CD8-positive, alpha-beta memory T cell (primary cell): ENCODE data around the gene CCDC149. TPM values are rescaled to one million over a fixed set of nuclear protein-coding genes. Genes with fewer than 3 reads are reported as not detected.

Experiments
- CTCF ChIA-PET: fragments of 350-600 bp; sonication (Branson Sonifier 250); formaldehyde crosslinking; loops from one replicate; lab custom pipeline; 2021; ENCODE audit warnings: antibody characterized with exemption; lab: Charles Lee
- POLR2A ChIA-PET: fragments of 350-600 bp; sonication (Branson Sonifier 250); formaldehyde crosslinking; loops from one replicate; lab custom pipeline; 2021; ENCODE audit warnings: antibody characterized with exemption; lab: Charles Lee
- DNase-seq, 5 donors: peaks; one replicate each; pipeline versions ENCODE4 v3.0.0 to v3.0.0-alpha.2; 2020 to 2022; ENCODE audit warnings: mixed read lengths in 1 of 5
- H3K27ac ChIP-seq: one replicate; pipeline ENCODE4 v1.7.0; 2013; ENCODE audit warnings: low read depth, mild to moderate bottlenecking, low read length, moderate library complexity
- H3K27me3 ChIP-seq: 2 replicates; pipeline ENCODE4 v1.7.0; 2013; ENCODE audit warnings: low read length, mild to moderate bottlenecking; ENCODE audit not compliant: insufficient read depth, poor library complexity, severe bottlenecking
- H3K36me3 ChIP-seq: 2 replicates; pipeline ENCODE4 v1.7.0; 2013; ENCODE audit warnings: mild to moderate bottlenecking, low read length, moderate library complexity; ENCODE audit not compliant: insufficient read depth
- H3K4me1 ChIP-seq: 2 replicates; pipeline ENCODE4 v1.7.0; 2013; ENCODE audit warnings: mild to moderate bottlenecking, low read length, moderate library complexity; ENCODE audit not compliant: insufficient read depth
- H3K4me3 ChIP-seq: 2 replicates; pipeline ENCODE4 v1.7.0; 2013; ENCODE audit warnings: mild to moderate bottlenecking, low read length
- H3K9me3 ChIP-seq: 2 replicates; pipeline ENCODE4 v1.7.0; 2013; ENCODE audit warnings: mild to moderate bottlenecking, low read length
- H3K27ac Mint-ChIP-seq, 8 donors: one replicate each; pipeline ENCODE4 v1.8.0; 2020 to 2021; ENCODE audit warnings: mixed read lengths in 8 of 8, mild to moderate bottlenecking in 6 of 8, inconsistent platforms in 3 of 8, moderate library complexity in 3 of 8
- H3K27me3 Mint-ChIP-seq, 2 donors: one replicate each; pipeline ENCODE4 v1.8.0; 2020 to 2021; ENCODE audit warnings: mixed read lengths in 2 of 2, mild to moderate bottlenecking in 1 of 2, moderate library complexity in 1 of 2
- H3K36me3 Mint-ChIP-seq, 3 donors: one replicate each; pipeline ENCODE4 v1.8.0; 2020 to 2021; ENCODE audit warnings: mixed read lengths in 3 of 3, inconsistent platforms in 1 of 3, mild to moderate bottlenecking in 1 of 3
- H3K4me1 Mint-ChIP-seq, 3 donors: one replicate each; pipeline ENCODE4 v1.8.0; 2020 to 2021; ENCODE audit warnings: mixed read lengths in 3 of 3, inconsistent platforms in 1 of 3, mild to moderate bottlenecking in 1 of 3
- H3K4me3 Mint-ChIP-seq, 7 donors: one replicate each; pipeline ENCODE4 v1.8.0; 2020 to 2021; ENCODE audit warnings: mixed read lengths in 7 of 7, mild to moderate bottlenecking in 6 of 7, moderate library complexity in 4 of 7, inconsistent platforms in 2 of 7
- H3K9me3 Mint-ChIP-seq, 5 donors: one replicate each; pipeline ENCODE4 v1.8.0; 2020 to 2022; ENCODE audit warnings: mixed read lengths in 5 of 5, mild to moderate bottlenecking in 3 of 5, moderate library complexity in 2 of 5, inconsistent platforms in 1 of 5
- polyA plus RNA-seq: library from polyadenylated mRNA; unstranded; fragments of 300-500 nt; fragmentation: Illumina TruSeq; gene quantifications from one replicate; pipeline ENCODE4 v1.2.3, GENCODE V29; 2021
- total RNA-seq, 2 experiments: library from RNA; stranded (reverse); gene quantifications; one replicate each; pipeline ENCODE4 v1.2.3, GENCODE V29; 2021

Gene CCDC149
- total and polyA plus RNA-seq, 3 experiments from 2014 or later, result 0.07 to 0.28 TPM; not detected in 1

DNA sequence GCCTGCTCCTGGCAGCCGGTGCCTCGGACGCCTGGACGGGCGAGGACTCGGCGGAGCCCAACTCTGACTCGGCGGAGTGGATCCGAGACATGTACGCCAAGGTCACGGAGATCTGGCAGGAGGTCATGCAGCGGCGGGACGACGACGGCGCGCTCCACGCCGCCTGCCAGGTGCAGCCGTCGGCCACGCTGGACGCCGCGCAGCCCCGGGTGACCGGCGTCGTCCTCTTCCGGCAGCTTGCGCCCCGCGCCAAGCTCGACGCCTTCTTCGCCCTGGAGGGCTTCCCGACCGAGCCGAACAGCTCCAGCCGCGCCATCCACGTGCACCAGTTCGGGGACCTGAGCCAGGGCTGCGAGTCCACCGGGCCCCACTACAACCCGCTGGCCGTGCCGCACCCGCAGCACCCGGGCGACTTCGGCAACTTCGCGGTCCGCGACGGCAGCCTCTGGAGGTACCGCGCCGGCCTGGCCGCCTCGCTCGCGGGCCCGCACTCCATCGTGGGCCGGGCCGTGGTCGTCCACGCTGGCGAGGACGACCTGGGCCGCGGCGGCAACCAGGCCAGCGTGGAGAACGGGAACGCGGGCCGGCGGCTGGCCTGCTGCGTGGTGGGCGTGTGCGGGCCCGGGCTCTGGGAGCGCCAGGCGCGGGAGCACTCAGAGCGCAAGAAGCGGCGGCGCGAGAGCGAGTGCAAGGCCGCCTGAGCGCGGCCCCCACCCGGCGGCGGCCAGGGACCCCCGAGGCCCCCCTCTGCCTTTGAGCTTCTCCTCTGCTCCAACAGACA lies 113.1 kb downstream of the CCDC149 start:
- no peaks in the 10 kb centered on the region for H3K36me3 ChIP-seq

DNA sequence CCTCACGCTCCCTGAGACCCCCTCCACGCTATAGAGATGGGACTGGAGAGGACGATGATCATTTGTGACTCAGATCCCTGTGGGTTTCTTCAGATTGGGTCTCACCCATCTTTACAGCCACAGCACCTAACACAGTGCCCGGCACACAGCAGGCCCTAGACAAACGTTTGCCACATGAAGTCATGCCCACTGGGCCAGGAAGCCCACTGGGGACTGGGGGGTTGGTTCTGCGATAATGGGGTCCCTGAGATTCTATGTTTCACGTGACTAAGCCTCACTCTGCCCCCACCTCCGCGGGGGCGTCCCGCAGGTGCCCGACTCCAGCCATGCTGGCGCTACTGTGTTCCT lies 113.7 kb downstream of the CCDC149 start:
- Mint-ChIP-seq H3K27me3 (peaks cover 8 to 46% of the 10 kb centered on the region in 2 donors), H3K36me3 (no peaks in the 10 kb centered on the region), H3K9me3 (peaks cover 0 to 9% (median 2%) of the 10 kb centered on the region in 5 donors), H3K4me1 (no peaks in the 10 kb centered on the region), H3K4me3 (no peak overlapping the region), H3K27ac (no peak overlapping the region)
- Histone ChIP-seq H3K27me3 (no peaks in the 10 kb centered on the region), H3K36me3 (no peaks in the 10 kb centered on the region), H3K27ac (no peak overlapping the region), H3K9me3 (no peaks in the 10 kb centered on the region), H3K4me3 (no peak overlapping the region), H3K4me1 (no peaks in the 10 kb centered on the region)
- ChIA-PET CTCF (no interaction called here), POLR2A (no interaction called here)
- no peak for DNase-seq

More for the DNA sequence above, 113.1 kb downstream of the CCDC149 start:
- no peaks in the 10 kb centered on the region for H3K36me3 Mint-ChIP-seq
- no peaks in the 10 kb centered on the region for H3K4me1 Mint-ChIP-seq
- no peak overlapping the region for H3K27ac Mint-ChIP-seq
- no peak overlapping the region for H3K4me3 ChIP-seq
- peaks cover 0 to 9% (median 2%) of the 10 kb centered on the region in 5 donors for H3K9me3 Mint-ChIP-seq
- H3K4me1 ChIP-seq, result no peaks in the 10 kb centered on the region
- DNase-seq, result no peak
- H3K27ac ChIP-seq, result no peak overlapping the region
- POLR2A ChIA-PET, result no interaction called here
- H3K27me3 ChIP-seq, result no peaks in the 10 kb centered on the region
- H3K27me3 Mint-ChIP-seq, result peaks cover 8 to 46% of the 10 kb centered on the region in 2 donors
- no peak overlapping the region for H3K4me3 Mint-ChIP-seq
- CTCF ChIA-PET, result no interaction called here
- no peaks in the 10 kb centered on the region for H3K9me3 ChIP-seq

DNA sequence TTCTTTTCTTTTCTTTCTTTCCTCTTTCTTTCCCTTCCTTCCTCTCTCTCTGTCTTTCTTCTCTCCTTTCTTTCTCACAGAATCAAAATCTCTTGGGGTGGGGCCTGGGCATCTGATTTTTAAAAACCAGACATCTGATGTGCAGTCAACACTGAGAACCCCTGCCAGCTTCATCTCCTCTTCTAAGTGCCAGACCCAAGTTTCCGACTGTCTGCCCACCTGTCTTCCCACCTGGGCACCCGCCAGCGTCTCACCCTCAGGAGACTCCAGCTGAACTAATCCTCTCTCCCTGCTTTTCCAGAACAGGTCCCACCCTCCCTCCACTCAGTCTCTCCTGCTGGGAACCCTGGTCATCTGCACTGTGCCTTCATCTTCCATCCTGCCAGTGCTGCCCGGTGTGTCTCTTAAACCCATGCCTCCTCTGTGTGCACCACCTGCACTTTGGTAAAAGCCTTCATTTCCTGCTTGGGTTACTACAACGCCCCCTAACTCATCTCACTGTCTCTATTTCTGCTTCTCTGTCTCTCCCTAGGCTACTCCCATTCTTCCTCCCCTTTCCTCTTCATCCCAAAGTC lies 114.7 kb downstream of the CCDC149 start:
- peaks cover 0 to 2% (median 0%) of the 10 kb centered on the region in 3 donors for H3K4me1 Mint-ChIP-seq
- H3K36me3 Mint-ChIP-seq, result no peaks in the 10 kb centered on the region
- DNase-seq, result no peak
- Histone ChIP-seq H3K27ac (no peak overlapping the region), H3K36me3 (no peaks in the 10 kb centered on the region), H3K9me3 (no peaks in the 10 kb centered on the region), H3K27me3 (no peaks in the 10 kb centered on the region), H3K4me1 (no peaks in the 10 kb centered on the region), H3K4me3 (no peak overlapping the region)
- ChIA-PET POLR2A (no interaction called here), CTCF (no interaction called here)
- no peak overlapping the region for H3K4me3 Mint-ChIP-seq
- H3K27ac Mint-ChIP-seq, result no peak overlapping the region
- peaks cover 0 to 9% (median 2%) of the 10 kb centered on the region in 5 donors for H3K9me3 Mint-ChIP-seq
- H3K27me3 Mint-ChIP-seq, result peaks cover 10 to 43% of the 10 kb centered on the region in 2 donors

DNA sequence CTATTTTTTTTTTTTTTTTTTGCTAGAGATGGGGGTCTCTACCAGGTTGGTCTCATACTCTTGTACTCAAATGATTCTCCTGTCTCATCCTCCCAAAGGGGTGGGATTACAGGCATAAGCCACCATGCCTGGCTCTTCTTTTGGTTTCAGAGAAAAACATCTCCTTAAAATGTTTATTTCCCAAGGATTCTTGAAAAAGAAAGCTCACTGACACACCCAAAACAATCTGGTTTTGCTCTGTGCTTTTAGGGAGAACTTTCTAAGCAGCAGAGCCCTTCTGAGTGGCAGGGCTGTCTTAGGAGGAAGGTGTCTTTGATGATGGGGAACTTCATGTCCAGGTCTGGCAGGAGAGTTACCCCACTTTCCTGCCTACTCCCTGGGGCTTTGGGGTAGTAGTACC lies 116.2 kb downstream of the CCDC149 start:
- Histone ChIP-seq H3K9me3 (no peaks in the 10 kb centered on the region), H3K27ac (no peak overlapping the region), H3K27me3 (no peaks in the 10 kb centered on the region), H3K36me3 (no peaks in the 10 kb centered on the region), H3K4me3 (no peak overlapping the region), H3K4me1 (no peaks in the 10 kb centered on the region)
- H3K36me3 Mint-ChIP-seq, result no peaks in the 10 kb centered on the region
- H3K9me3 Mint-ChIP-seq, result peaks cover 0 to 9% (median 2%) of the 10 kb centered on the region in 5 donors
- H3K4me3 Mint-ChIP-seq, result no peak overlapping the region
- POLR2A ChIA-PET, result no interaction called here
- DNase-seq, result no peak
- CTCF ChIA-PET, result no interaction called here
- peaks cover 0 to 2% (median 0%) of the 10 kb centered on the region in 3 donors for H3K4me1 Mint-ChIP-seq
- peaks cover 9 to 30% of the 10 kb centered on the region in 2 donors for H3K27me3 Mint-ChIP-seq
- H3K27ac Mint-ChIP-seq, result no peak overlapping the region

DNA sequence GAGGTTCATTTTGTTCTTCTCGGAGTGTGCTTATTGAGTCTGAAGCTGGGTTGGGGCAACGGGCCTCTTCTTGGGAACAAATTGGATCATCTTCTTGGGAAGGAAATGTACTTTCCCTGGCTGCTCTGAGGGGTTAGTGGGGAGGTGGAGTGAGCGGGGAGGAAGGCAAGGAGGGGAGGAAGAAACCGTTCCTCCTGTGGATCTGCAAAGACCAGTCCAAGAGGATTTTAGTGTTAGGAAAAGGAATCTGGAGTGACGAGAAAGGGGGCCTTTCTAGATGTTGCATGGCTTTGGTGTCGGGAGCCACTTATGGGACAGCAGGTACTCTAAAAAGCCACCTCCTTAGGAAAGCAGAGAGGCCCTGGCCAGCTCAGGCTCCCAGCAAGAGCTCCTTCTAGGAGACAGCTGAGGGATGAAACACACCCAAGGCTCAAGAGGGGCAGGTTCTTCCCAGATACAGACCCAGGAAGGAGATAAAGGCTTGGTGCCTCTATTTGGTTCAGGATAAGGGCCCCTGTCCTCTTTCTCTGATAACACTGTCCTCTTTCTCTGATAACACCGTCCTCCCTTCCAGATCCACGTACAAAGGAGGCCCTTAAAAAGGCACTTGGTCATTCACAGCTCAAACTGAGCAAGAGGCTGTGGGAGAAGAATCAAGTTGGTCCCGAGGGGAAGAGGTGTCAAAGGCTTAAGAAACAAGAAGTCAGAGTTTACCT lies 117.0 kb downstream of the CCDC149 start:
- H3K4me1 Mint-ChIP-seq, result peaks cover 0 to 2% (median 0%) of the 10 kb centered on the region in 3 donors
- ChIA-PET POLR2A (no interaction called here), CTCF (no interaction called here)
- H3K27ac Mint-ChIP-seq, result no peak overlapping the region
- H3K27ac ChIP-seq, result no peak overlapping the region
- H3K27me3 Mint-ChIP-seq, result peaks cover 9 to 22% of the 10 kb centered on the region in 2 donors
- no peaks in the 10 kb centered on the region for H3K27me3 ChIP-seq
- H3K4me3 Mint-ChIP-seq, result no peak overlapping the region
- DNase-seq, result no peak
- no peaks in the 10 kb centered on the region for H3K36me3 ChIP-seq
- no peaks in the 10 kb centered on the region for H3K36me3 Mint-ChIP-seq
- no peaks in the 10 kb centered on the region for H3K4me1 ChIP-seq
- H3K4me3 ChIP-seq, result no peak overlapping the region
- H3K9me3 Mint-ChIP-seq, result peaks cover 0 to 9% (median 2%) of the 10 kb centered on the region in 5 donors
- H3K9me3 ChIP-seq, result no peaks in the 10 kb centered on the region

DNA sequence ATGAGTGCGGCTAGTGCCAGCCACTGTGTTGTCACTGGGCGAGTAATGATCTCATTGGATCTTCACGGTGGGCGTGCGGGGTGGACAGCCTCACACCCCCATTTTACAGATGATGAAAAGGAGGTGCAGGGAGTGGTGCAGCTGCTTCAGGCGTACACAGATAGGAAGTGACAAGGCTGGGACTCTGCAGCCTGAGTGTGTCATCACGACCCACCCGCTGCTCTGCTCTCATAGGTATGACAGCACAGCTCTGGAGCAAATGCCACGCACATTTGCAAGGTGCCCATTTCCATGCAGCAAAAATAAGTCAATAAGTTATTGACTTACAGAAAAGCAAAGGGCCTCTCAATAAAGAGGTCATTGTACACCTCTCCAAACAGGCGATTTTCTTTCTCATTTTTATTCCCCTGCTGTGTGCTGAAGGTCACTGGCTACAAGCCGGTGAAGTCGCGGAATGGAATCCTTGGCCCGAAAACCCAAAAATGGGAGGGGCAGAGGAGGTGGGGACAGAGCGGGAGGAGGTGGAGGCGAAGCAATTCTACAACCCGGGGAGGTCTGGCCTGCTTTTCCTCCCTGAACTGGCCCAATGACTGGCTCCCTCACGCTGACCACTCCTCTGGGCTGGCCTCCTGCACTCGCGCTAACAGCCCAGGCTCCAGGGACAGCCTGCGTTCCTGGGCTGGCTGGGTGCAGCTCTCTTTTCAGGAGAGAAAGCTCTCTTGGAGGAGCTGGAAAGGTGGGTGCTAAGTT lies 117.8 kb downstream of the CCDC149 start, which contains the start of gene SOD3:
SOD3 (plus strand) TSS at position 658 of the 750 bp plus-strand sequence. CDS start 3,949 bp downstream, outside the sequence.
- H3K4me1 ChIP-seq, result no peaks in the 10 kb centered on the region
- no peaks in the 10 kb centered on the region for H3K27me3 ChIP-seq
- ChIA-PET POLR2A (no interaction called here), CTCF (no interaction called here)
- no peak within 1 kb of the TSS for H3K27ac ChIP-seq
- Mint-ChIP-seq H3K4me3 (no peak within 1 kb of the TSS), H3K27ac (no peak within 1 kb of the TSS), H3K27me3 (peaks cover 13 to 20% of the 10 kb centered on the region in 2 donors), H3K9me3 (peaks cover 0 to 8% (median 2%) of the 10 kb centered on the region in 5 donors), H3K36me3 (no peaks in the 10 kb centered on the region), H3K4me1 (peaks cover 0 to 2% (median 0%) of the 10 kb centered on the region in 3 donors)
- H3K9me3 ChIP-seq, result no peaks in the 10 kb centered on the region
- H3K4me3 ChIP-seq, result no peak within 1 kb of the TSS
- no peak for DNase-seq
- no peaks in the 10 kb centered on the region for H3K36me3 ChIP-seq

DNA sequence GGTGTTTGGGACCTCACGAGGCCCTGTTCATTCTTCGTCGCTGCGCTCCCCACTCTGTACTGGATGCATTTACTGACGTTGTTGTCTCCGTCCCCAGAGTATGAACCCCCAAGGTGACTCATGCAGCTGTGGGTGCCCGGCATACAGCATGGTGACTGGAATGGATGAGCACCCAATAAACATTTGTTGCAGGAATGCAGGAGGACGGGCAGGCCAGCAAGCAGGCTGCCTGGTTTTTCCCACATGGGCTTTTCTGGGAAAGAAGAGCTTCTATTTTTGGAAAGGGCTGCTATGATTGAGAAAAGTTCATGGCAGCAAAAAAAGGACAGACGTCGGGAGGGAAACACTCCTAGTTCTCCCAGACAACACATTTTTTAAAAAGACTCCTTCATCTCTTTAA lies 118.4 kb downstream of the CCDC149 start:
- Histone ChIP-seq H3K27ac (no peak overlapping the region), H3K36me3 (no peaks in the 10 kb centered on the region), H3K9me3 (no peaks in the 10 kb centered on the region), H3K4me3 (no peak overlapping the region), H3K4me1 (no peaks in the 10 kb centered on the region), H3K27me3 (no peaks in the 10 kb centered on the region)
- Mint-ChIP-seq H3K4me3 (no peak overlapping the region), H3K9me3 (peaks cover 0 to 8% (median 2%) of the 10 kb centered on the region in 5 donors), H3K36me3 (no peaks in the 10 kb centered on the region), H3K27ac (no peak overlapping the region), H3K27me3 (peaks cover 13 to 23% of the 10 kb centered on the region in 2 donors), H3K4me1 (peaks cover 0 to 2% (median 0%) of the 10 kb centered on the region in 3 donors)
- ChIA-PET CTCF (no interaction called here), POLR2A (no interaction called here)
- no peak for DNase-seq
